ENCODE results near the gene TRAIP.

TRAIP gene

GRCh38 chr3:49876567-49876966 lies 20.2 kb upstream of the TRAIP start:
- no peak overlapping the region for H3K4me3 ChIP-seq (ENCODE audit: low read depth, low read length)

GRCh38 chr3:49873623-49874022 lies 17.3 kb upstream of the TRAIP start:
- no peak overlapping the region for H3K4me3 ChIP-seq (ENCODE audit: low read depth, low read length)

- no peak overlapping the region for H3K4me3 ChIP-seq (ENCODE audit: low read depth, low read length)
Measured at GRCh38 chr3:49872801-49873281, 16.5 kb upstream of the TRAIP start.

- H3K4me3 ChIP-seq (ENCODE audit: low read depth, low read length) = no peak overlapping the region
Measured at GRCh38 chr3:49871531-49872153, 15.3 kb upstream of the TRAIP start.

- peak within 1 kb of the TSS; percentile 61 for H3K4me3 ChIP-seq (ENCODE audit: low read depth, low read length)
Measured at GRCh38 chr3:49869525-49870126, 13.3 kb upstream of the TRAIP start, which contains the start of gene CAMKV. TSS of gene CAMKV (minus strand) at chr3:49869906. CDS start at chr3:49862388, 7,518 bp downstream.

- peak overlapping the region; percentile 61 for H3K4me3 ChIP-seq (ENCODE audit: low read depth, low read length)
Measured at GRCh38 chr3:49868862-49869466, 12.6 kb upstream of the TRAIP start.

GRCh38 chr3:49867871-49868321 lies 11.5 kb upstream of the TRAIP start:
- no peak overlapping the region for H3K4me3 ChIP-seq (ENCODE audit: low read depth, low read length)

GRCh38 chr3:49867400-49867799 lies 11.0 kb upstream of the TRAIP start:
- no peak overlapping the region for H3K4me3 ChIP-seq (ENCODE audit: low read depth, low read length)

GRCh38 chr3:49865198-49865784 lies 8.9 kb upstream of the TRAIP start:
- H3K4me3 ChIP-seq (ENCODE audit: low read depth, low read length) = no peak overlapping the region

- no peak overlapping the region for H3K4me3 ChIP-seq (ENCODE audit: low read depth, low read length)
Measured at GRCh38 chr3:49864505-49864904, 8.1 kb upstream of the TRAIP start.

- no peak overlapping the region for H3K4me3 ChIP-seq (ENCODE audit: low read depth, low read length)
Measured at GRCh38 chr3:49859576-49860305, 3.4 kb upstream of the TRAIP start.

- H3K4me3 ChIP-seq (ENCODE audit: low read depth, low read length) = peak overlapping the region; percentile 86
Measured at GRCh38 chr3:49855662-49856061, 702 bp downstream of the TRAIP start.

- H3K4me3 ChIP-seq (ENCODE audit: low read depth, low read length) = no peak overlapping the region
Measured at GRCh38 chr3:49845694-49846093, 10.7 kb downstream of the TRAIP start.

GRCh38 chr3:49844464-49845183 lies 11.7 kb downstream of the TRAIP start:
- H3K4me3 ChIP-seq (ENCODE audit: low read depth, low read length) = no peak overlapping the region

GRCh38 chr3:49842843-49843517 lies 13.4 kb downstream of the TRAIP start:
- H3K4me3 ChIP-seq (ENCODE audit: low read depth, low read length) = no peak overlapping the region

- H3K4me3 ChIP-seq (ENCODE audit: low read depth, low read length) = no peak overlapping the region
Measured at GRCh38 chr3:49841806-49842205, 14.6 kb downstream of the TRAIP start.

GRCh38 chr3:49841126-49841696 lies 15.2 kb downstream of the TRAIP start:
- H3K4me3 ChIP-seq (ENCODE audit: low read depth, low read length) = no peak overlapping the region

- H3K4me3 ChIP-seq (ENCODE audit: low read depth, low read length) = no peak overlapping the region
Measured at GRCh38 chr3:49840388-49840787, 16.0 kb downstream of the TRAIP start.

GRCh38 chr3:49839193-49839809 lies 17.1 kb downstream of the TRAIP start:
- H3K4me3 ChIP-seq (ENCODE audit: low read depth, low read length) = no peak overlapping the region

Measured in iPS-11a (cell line).